ENCODE measurements around the gene EFCAB6.

EFCAB6 gene

DNA sequence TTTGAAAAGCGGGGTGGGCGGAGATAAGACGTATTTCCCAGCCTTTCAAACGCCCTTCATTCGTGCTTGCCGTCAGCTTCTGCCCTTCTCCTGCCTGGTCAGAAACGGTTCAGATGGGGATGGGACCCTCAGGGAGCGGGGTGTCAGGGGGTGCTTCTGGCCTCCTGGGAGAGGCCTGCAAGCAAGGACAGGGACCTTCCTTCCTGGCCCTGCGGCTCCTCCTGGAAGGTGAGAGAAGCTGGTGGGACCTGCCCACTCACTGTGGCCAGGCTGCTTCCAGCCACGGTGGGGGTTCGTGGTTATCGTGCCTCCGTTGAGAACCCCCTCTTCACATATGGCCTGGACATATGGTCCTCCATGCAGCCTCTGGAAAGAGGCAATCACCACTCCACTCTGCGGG, 295.7 kb downstream of the EFCAB6 start:
- H4K91ac ChIP-seq (ENCODE audit: low read depth, low read length), result no peak overlapping the region
- no peak overlapping the region for H2AFZ ChIP-seq (ENCODE audit: insufficient read depth, low read length, poor library complexity)
- H3K14ac ChIP-seq (ENCODE audit: low read length), result no peak overlapping the region
- no peak overlapping the region for H3K4me2 ChIP-seq (ENCODE audit: low read length)
- H3K27me3 ChIP-seq (ENCODE audit: insufficient read depth, low read length), result no peaks in the 10 kb centered on the region
- no peak overlapping the region for H2BK5ac ChIP-seq (ENCODE audit: low read depth, low read length, poor library complexity)
- no peak overlapping the region for H2AK5ac ChIP-seq (ENCODE audit: low read length)
- H4K12ac ChIP-seq (ENCODE audit: low read depth, low read length), result no peak overlapping the region
- H2BK120ac ChIP-seq (ENCODE audit: insufficient read depth, low read length, poor library complexity), result no peak overlapping the region
- no peaks in the 10 kb centered on the region for H3K79me2 ChIP-seq (ENCODE audit: control insufficient read depth, insufficient read depth, low read length, poor library complexity)
- no peak overlapping the region for H3K23ac ChIP-seq (ENCODE audit: low read length)
- H4K8ac ChIP-seq (ENCODE audit: low read depth, low read length), result no peak overlapping the region
- H3K9me3 ChIP-seq (ENCODE audit: insufficient read depth, low read depth, low read length), result peaks cover 1% of the 10 kb centered on the region
- no CpG with 5 or more reads among the region's 14 CpGs for WGBS (ENCODE audit: extremely low coverage, insufficient coverage, insufficient read length)
- no peak overlapping the region for H2BK12ac ChIP-seq (ENCODE audit: low read length)
- no peak for DNase-seq
- H3K18ac ChIP-seq (ENCODE audit: low read length), result no peak overlapping the region
- H3K79me1 ChIP-seq (ENCODE audit: low read length), result no peaks in the 10 kb centered on the region
- H3K4me1 ChIP-seq (ENCODE audit: control insufficient read depth in 1 of 2, insufficient read depth in 2 of 2, low read length in 2 of 2), result no peaks in the 10 kb centered on the region
- H3K4ac ChIP-seq (ENCODE audit: low read depth, low read length), result no peak overlapping the region
- no peak overlapping the region for H3K4me3 ChIP-seq (ENCODE audit: low read depth, low read length)
- no peak overlapping the region for H3K9ac ChIP-seq (ENCODE audit: low read length)
- no peak overlapping the region for H3K27ac ChIP-seq (ENCODE audit: low read depth, low read length)
- no peaks in the 10 kb centered on the region for H3K36me3 ChIP-seq (ENCODE audit: control insufficient read depth in 1 of 2, insufficient read depth in 2 of 2, low read length in 2 of 2)

- no peak overlapping the region for H2BK120ac ChIP-seq (ENCODE audit: insufficient read depth, low read length, poor library complexity)
- no peak overlapping the region for H4K8ac ChIP-seq (ENCODE audit: low read depth, low read length)
- no peaks in the 10 kb centered on the region for H3K79me1 ChIP-seq (ENCODE audit: low read length)
- no peaks in the 10 kb centered on the region for H3K27me3 ChIP-seq (ENCODE audit: insufficient read depth, low read length)
- H3K79me2 ChIP-seq (ENCODE audit: control insufficient read depth, insufficient read depth, low read length, poor library complexity), result no peaks in the 10 kb centered on the region
- no peak overlapping the region for H4K91ac ChIP-seq (ENCODE audit: low read depth, low read length)
- no peaks in the 10 kb centered on the region for H3K4me1 ChIP-seq (ENCODE audit: control insufficient read depth in 1 of 2, insufficient read depth in 2 of 2, low read length in 2 of 2)
- no peak overlapping the region for H2BK5ac ChIP-seq (ENCODE audit: low read depth, low read length, poor library complexity)
- no peak overlapping the region for H3K27ac ChIP-seq (ENCODE audit: low read depth, low read length)
- H3K9ac ChIP-seq (ENCODE audit: low read length), result no peak overlapping the region
- no peaks in the 10 kb centered on the region for H3K36me3 ChIP-seq (ENCODE audit: control insufficient read depth in 1 of 2, insufficient read depth in 2 of 2, low read length in 2 of 2)
- no peak overlapping the region for H2BK12ac ChIP-seq (ENCODE audit: low read length)
- H2AK5ac ChIP-seq (ENCODE audit: low read length), result no peak overlapping the region
- no peak overlapping the region for H3K4me3 ChIP-seq (ENCODE audit: low read depth, low read length)
- no peak overlapping the region for H3K4me2 ChIP-seq (ENCODE audit: low read length)
- no CpG with 5 or more reads among the region's 13 CpGs for WGBS (ENCODE audit: extremely low coverage, insufficient coverage, insufficient read length)
- H3K14ac ChIP-seq (ENCODE audit: low read length), result no peak overlapping the region
- peaks cover 1% of the 10 kb centered on the region for H3K9me3 ChIP-seq (ENCODE audit: insufficient read depth, low read depth, low read length)
- H3K23ac ChIP-seq (ENCODE audit: low read length), result no peak overlapping the region
- no peak overlapping the region for H2AFZ ChIP-seq (ENCODE audit: insufficient read depth, low read length, poor library complexity)
- H3K4ac ChIP-seq (ENCODE audit: low read depth, low read length), result no peak overlapping the region
- no peak overlapping the region for H3K18ac ChIP-seq (ENCODE audit: low read length)
- H4K12ac ChIP-seq (ENCODE audit: low read depth, low read length), result no peak overlapping the region
- no peak for DNase-seq
Observed at GRCh38 chr22:43515902-43516301, 296.2 kb downstream of the EFCAB6 start.

GRCh38 chr22:43515411-43515810, 296.7 kb downstream of the EFCAB6 start:
- Histone ChIP-seq H3K4me2 (ENCODE audit: low read length) (no peak overlapping the region), H3K18ac (ENCODE audit: low read length) (no peak overlapping the region), H3K14ac (ENCODE audit: low read length) (no peak overlapping the region), H3K79me2 (ENCODE audit: control insufficient read depth, insufficient read depth, low read length, poor library complexity) (no peaks in the 10 kb centered on the region), H3K4me1 (ENCODE audit: control insufficient read depth in 1 of 2, insufficient read depth in 2 of 2, low read length in 2 of 2) (no peaks in the 10 kb centered on the region), H4K8ac (ENCODE audit: low read depth, low read length) (no peak overlapping the region), H4K12ac (ENCODE audit: low read depth, low read length) (no peak overlapping the region), H2AK5ac (ENCODE audit: low read length) (no peak overlapping the region), H2BK5ac (ENCODE audit: low read depth, low read length, poor library complexity) (no peak overlapping the region), H4K91ac (ENCODE audit: low read depth, low read length) (no peak overlapping the region), H2AFZ (ENCODE audit: insufficient read depth, low read length, poor library complexity) (no peak overlapping the region), H3K9ac (ENCODE audit: low read length) (no peak overlapping the region), H2BK12ac (ENCODE audit: low read length) (no peak overlapping the region), H3K4me3 (ENCODE audit: low read depth, low read length) (no peak overlapping the region), H2BK120ac (ENCODE audit: insufficient read depth, low read length, poor library complexity) (no peak overlapping the region), H3K9me3 (ENCODE audit: insufficient read depth, low read depth, low read length) (peaks cover 1% of the 10 kb centered on the region), H3K23ac (ENCODE audit: low read length) (no peak overlapping the region), H3K27ac (ENCODE audit: low read depth, low read length) (no peak overlapping the region), H3K27me3 (ENCODE audit: insufficient read depth, low read length) (no peaks in the 10 kb centered on the region), H3K4ac (ENCODE audit: low read depth, low read length) (no peak overlapping the region), H3K79me1 (ENCODE audit: low read length) (no peaks in the 10 kb centered on the region), H3K36me3 (ENCODE audit: control insufficient read depth in 1 of 2, insufficient read depth in 2 of 2, low read length in 2 of 2) (no peaks in the 10 kb centered on the region)
- DNase-seq, result no peak
- WGBS (ENCODE audit: extremely low coverage, insufficient coverage, insufficient read length), result no CpG with 5 or more reads among the region's 8 CpGs

DNA sequence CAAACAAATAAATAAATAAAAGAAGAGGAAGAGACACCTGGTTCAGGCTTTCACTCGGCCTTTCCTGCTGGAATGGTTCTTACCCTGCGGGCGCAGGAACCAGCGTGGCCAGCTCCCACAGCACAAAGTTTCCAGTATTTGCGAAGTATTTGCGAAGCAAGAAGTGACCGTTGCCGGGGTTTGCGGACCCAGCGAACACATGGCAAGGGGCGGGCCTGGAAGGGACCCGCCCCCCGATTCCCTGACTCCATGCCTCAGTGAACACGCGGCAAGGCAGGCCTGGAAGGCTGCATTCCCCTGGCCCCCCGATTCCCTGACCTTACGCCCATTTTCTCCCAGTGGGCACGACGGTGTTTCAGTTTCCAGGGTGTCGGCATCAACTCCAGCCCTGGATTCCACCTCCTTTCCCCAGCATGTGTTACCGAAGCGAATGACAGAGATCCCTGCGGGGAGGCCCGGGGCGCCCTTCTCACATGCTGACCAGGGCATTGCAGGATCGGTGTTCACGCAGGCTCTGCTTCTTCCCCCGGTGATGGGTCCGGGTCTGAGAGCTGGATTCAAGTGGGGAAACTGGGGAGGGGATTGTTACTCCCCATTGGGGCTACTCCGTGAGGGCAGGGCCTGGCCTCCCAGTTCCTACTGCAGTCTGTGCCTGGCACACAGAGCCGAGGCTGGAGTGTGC, 297.5 kb downstream of the EFCAB6 start:
- no peaks in the 10 kb centered on the region for H3K79me1 ChIP-seq (ENCODE audit: low read length)
- H3K9me3 ChIP-seq (ENCODE audit: insufficient read depth, low read depth, low read length), result peaks cover 7% of the 10 kb centered on the region
- H3K14ac ChIP-seq (ENCODE audit: low read length), result no peak overlapping the region
- H2BK120ac ChIP-seq (ENCODE audit: insufficient read depth, low read length, poor library complexity), result no peak overlapping the region
- no peak overlapping the region for H3K4ac ChIP-seq (ENCODE audit: low read depth, low read length)
- no peak overlapping the region for H4K12ac ChIP-seq (ENCODE audit: low read depth, low read length)
- H3K27ac ChIP-seq (ENCODE audit: low read depth, low read length), result no peak overlapping the region
- no peaks in the 10 kb centered on the region for H3K27me3 ChIP-seq (ENCODE audit: insufficient read depth, low read length)
- H3K4me2 ChIP-seq (ENCODE audit: low read length), result no peak overlapping the region
- H2AK5ac ChIP-seq (ENCODE audit: low read length), result no peak overlapping the region
- no peak overlapping the region for H2AFZ ChIP-seq (ENCODE audit: insufficient read depth, low read length, poor library complexity)
- no peak overlapping the region for H2BK12ac ChIP-seq (ENCODE audit: low read length)
- no peak overlapping the region for H3K9ac ChIP-seq (ENCODE audit: low read length)
- no peak overlapping the region for H3K4me3 ChIP-seq (ENCODE audit: low read depth, low read length)
- no peaks in the 10 kb centered on the region for H3K36me3 ChIP-seq (ENCODE audit: control insufficient read depth in 1 of 2, insufficient read depth in 2 of 2, low read length in 2 of 2)
- H4K8ac ChIP-seq (ENCODE audit: low read depth, low read length), result no peak overlapping the region
- no CpG with 5 or more reads among the region's 31 CpGs for WGBS (ENCODE audit: extremely low coverage, insufficient coverage, insufficient read length)
- H3K18ac ChIP-seq (ENCODE audit: low read length), result no peak overlapping the region
- H3K79me2 ChIP-seq (ENCODE audit: control insufficient read depth, insufficient read depth, low read length, poor library complexity), result no peaks in the 10 kb centered on the region
- no peaks in the 10 kb centered on the region for H3K4me1 ChIP-seq (ENCODE audit: control insufficient read depth in 1 of 2, insufficient read depth in 2 of 2, low read length in 2 of 2)
- H4K91ac ChIP-seq (ENCODE audit: low read depth, low read length), result no peak overlapping the region
- no peak overlapping the region for H3K23ac ChIP-seq (ENCODE audit: low read length)
- no peak overlapping the region for H2BK5ac ChIP-seq (ENCODE audit: low read depth, low read length, poor library complexity)
- no peak for DNase-seq
